Pancreas (tissue), 10 donors: ENCODE data around the gene CAMK2B. TPM values are rescaled to one million over a fixed set of nuclear protein-coding genes. Genes with fewer than 3 reads are reported as not detected.

ENCODE experiments used
- ATAC-seq, 4 donors: fragments of 200-7000 bp; cut with Tn5 transposase; one replicate each; pipeline versions ENCODE4 v1.8.0 to v1.9.1; 2020; ENCODE audit warnings: mild to moderate bottlenecking in 4 of 4, moderate library complexity in 4 of 4
- DNase-seq, 6 donors: peaks; one replicate each; pipeline ENCODE4 v3.0.0-alpha.2; 2020
- FAIRE-seq: peaks from 2 replicates; lab custom pipeline; 2012; peaks lifted over from hg19 to GRCh38; lab: Jason Lieb, UNC
- H3K27ac ChIP-seq, 4 donors: fragments of 200-600 bp; sonication (generic); 1 replicate in 3 of 4; 2 replicates in 1 of 4; pipeline versions ENCODE4 v1.5.0 to v1.8.0; 2020
- H3K27me3 ChIP-seq, 4 donors: fragments of 200-600 bp; one replicate each; pipeline ENCODE4 v1.8.0; 2021
- H3K36me3 ChIP-seq, 3 donors: fragments of 200-600 bp; sonication (generic) in 1 of 3; one replicate each; pipeline versions ENCODE4 v1.5.0 to v1.8.0; 2020 to 2021
- H3K4me1 ChIP-seq, 3 donors: fragments of 200-600 bp; one replicate each; pipeline ENCODE4 v1.8.0; 2021
- H3K4me3 ChIP-seq, 4 donors: fragments of 200-600 bp; sonication (generic) in 2 of 4; one replicate each; pipeline versions ENCODE4 v1.5.0 to v1.8.0; 2020 to 2021
- H3K9me3 ChIP-seq, 4 donors: fragments of 200-600 bp; one replicate each; pipeline ENCODE4 v1.8.0; 2021
- WGBS, 2 donors: extraction: QIAGEN DNeasy Blood & Tissue Kit; methylation state at CpG; one replicate each; pipeline ENCODE4 v1.1.7; 2013; 5-methylcytosine and 5-hydroxymethylcytosine counted together
- intact Hi-C, 3 donors: fragments of 100-400 bp; cut with DNase I; formaldehyde crosslinking; loops; one replicate each; pipeline versions ENCODE4 v1.11.1 to v1.14.2; 2022
- polyA plus RNA-seq, 2 donors: library from polyadenylated mRNA; stranded (reverse); fragments of 200-250 nt; gene quantifications; one replicate each; pipeline ENCODE4 v1.2.3, GENCODE V29; 2013
- total RNA-seq, 6 donors: library from RNA; stranded (reverse); fragmentation: NEBNext Ultra II Directional in 4 of 6; extraction: Animal tissue kit (Norgen Biotek cat#: 25700) in 4 of 6; gene quantifications; one replicate each; pipeline versions ENCODE4 v1.2.1 to v1.2.4, GENCODE V29; 2021 to 2023
- TF ChIP-seq, protein P1 (sequence below), 4 donors: fragments of 200-600 bp; sonication (generic) in 3 of 4; IDR thresholded peaks; one replicate each; pipeline versions ENCODE4 v1.5.0 to v1.8.0; 2021; ENCODE audit warnings: antibody characterized with exemption in 4 of 4
- donor health status: healthy with polysubstance abuse.
- donor health status: DM: no; HTN: no; CAD: no; lungs with moderate emphysema.
- donor health status: DM: no; HTN: no; CAD: no.
- donor health status: control.
- donor health status: control.
- donor health status: Bipolar disorder and iron deficiency.
- donor health status: DM: yes; HTN: yes; CAD: no.
- donor health status: DM: no; HTN: no; CAD: no.
- donor health status: DM: no; HTN: no; CAD: no.
- donor health status: DM: yes; HTN: yes; CAD: no.

Gene CAMK2B
- total and polyA plus RNA-seq, 8 donors, result 0.83 to 34.0 (median 2.0) TPM

- FAIRE-seq (no peak), DNase-seq (peak in 3 of 6 donors; percentile 7 to 50 (median 45)), ATAC-seq (no peak)
- Histone ChIP-seq H3K27ac (no peak overlapping the region), H3K36me3 (no peaks in the 10 kb centered on the region), H3K27me3 (peaks cover 0 to 8% (median 0%) of the 10 kb centered on the region in 4 donors), H3K4me1 (no peaks in the 10 kb centered on the region), H3K9me3 (no peaks in the 10 kb centered on the region), H3K4me3 (no peak overlapping the region)
- TF ChIP-seq, protein P1, sequence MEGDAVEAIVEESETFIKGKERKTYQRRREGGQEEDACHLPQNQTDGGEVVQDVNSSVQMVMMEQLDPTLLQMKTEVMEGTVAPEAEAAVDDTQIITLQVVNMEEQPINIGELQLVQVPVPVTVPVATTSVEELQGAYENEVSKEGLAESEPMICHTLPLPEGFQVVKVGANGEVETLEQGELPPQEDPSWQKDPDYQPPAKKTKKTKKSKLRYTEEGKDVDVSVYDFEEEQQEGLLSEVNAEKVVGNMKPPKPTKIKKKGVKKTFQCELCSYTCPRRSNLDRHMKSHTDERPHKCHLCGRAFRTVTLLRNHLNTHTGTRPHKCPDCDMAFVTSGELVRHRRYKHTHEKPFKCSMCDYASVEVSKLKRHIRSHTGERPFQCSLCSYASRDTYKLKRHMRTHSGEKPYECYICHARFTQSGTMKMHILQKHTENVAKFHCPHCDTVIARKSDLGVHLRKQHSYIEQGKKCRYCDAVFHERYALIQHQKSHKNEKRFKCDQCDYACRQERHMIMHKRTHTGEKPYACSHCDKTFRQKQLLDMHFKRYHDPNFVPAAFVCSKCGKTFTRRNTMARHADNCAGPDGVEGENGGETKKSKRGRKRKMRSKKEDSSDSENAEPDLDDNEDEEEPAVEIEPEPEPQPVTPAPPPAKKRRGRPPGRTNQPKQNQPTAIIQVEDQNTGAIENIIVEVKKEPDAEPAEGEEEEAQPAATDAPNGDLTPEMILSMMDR (IDR thresholded peaks at IDR 0.05), result no peak
- intact Hi-C loops, result no loop called here
- WGBS, 2 donors, result 80 to 85% methylated on average over 20 of the region's 20 CpGs
These were observed 36.5 kb downstream of the CAMK2B start for GRCh38 chr7:44288811-44289340.

DNA sequence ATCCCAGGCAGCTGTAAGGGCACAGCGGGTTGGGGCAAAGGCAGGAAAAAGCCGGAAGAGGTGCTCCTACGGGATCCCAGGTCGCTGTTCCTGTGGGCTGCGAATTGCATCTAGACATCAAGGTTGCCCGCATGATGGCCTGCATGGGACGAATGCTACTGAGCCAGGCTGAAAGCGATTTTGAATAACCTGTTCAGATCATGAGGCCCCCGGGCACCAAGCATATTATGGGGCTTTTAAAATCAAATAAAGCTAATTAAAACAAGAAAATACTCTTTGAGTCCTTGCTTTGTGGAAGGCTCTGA, 37.1 kb downstream of the CAMK2B start:
- ATAC-seq (no peak), FAIRE-seq (no peak), DNase-seq (no peak)
- 89% methylated on average over 9 of the region's 9 CpGs for WGBS, 2 donors
- Histone ChIP-seq H3K36me3 (no peaks in the 10 kb centered on the region), H3K27me3 (peaks cover 0 to 3% (median 0%) of the 10 kb centered on the region in 4 donors), H3K9me3 (no peaks in the 10 kb centered on the region), H3K27ac (no peak overlapping the region), H3K4me1 (no peaks in the 10 kb centered on the region), H3K4me3 (no peak overlapping the region)
- TF ChIP-seq, protein P1 (IDR thresholded peaks at IDR 0.05), result no peak
- intact Hi-C loops, result no loop called here

- DNase-seq (peak in 3 of 6 donors; percentile 8 to 49 (median 31)), ATAC-seq (no peak), FAIRE-seq (no peak)
- Histone ChIP-seq H3K9me3 (no peaks in the 10 kb centered on the region), H3K27me3 (no peaks in the 10 kb centered on the region), H3K4me1 (no peaks in the 10 kb centered on the region), H3K36me3 (no peaks in the 10 kb centered on the region), H3K27ac (no peak overlapping the region), H3K4me3 (no peak overlapping the region)
- intact Hi-C loops, result no loop called here
- 81 to 84% methylated on average over 17 of the region's 17 CpGs for WGBS, 2 donors
- TF ChIP-seq, protein P1 (IDR thresholded peaks at IDR 0.05), result no peak
These were observed 37.7 kb downstream of the CAMK2B start for GRCh38 chr7:44287488-44288380.

GRCh38 chr7:44286618-44287487, 38.5 kb downstream of the CAMK2B start:
- Histone ChIP-seq H3K27me3 (no peaks in the 10 kb centered on the region), H3K4me3 (no peak overlapping the region), H3K9me3 (no peaks in the 10 kb centered on the region), H3K36me3 (no peaks in the 10 kb centered on the region), H3K4me1 (no peaks in the 10 kb centered on the region), H3K27ac (no peak overlapping the region)
- ATAC-seq, result no peak
- DNase-seq, result peak in 3 of 6 donors; percentile 6 to 64 (median 53)
- no peak for FAIRE-seq
- intact Hi-C loops, result no loop called here
- WGBS, 2 donors, result 81 to 83% methylated on average over 16 to 20 of the region's 20 CpGs
- TF ChIP-seq, protein P1 (IDR thresholded peaks at IDR 0.05), result no peak
